NCI-H774 (cell line): Measurements from ENCODE around the gene GANC.
A peak's percentile ranks its signal among the peaks of the same experiment; 100 is the strongest.

Experiments used
- DNase-seq: peaks from one replicate; lab custom pipeline; 2025; lab: John Stamatoyannopoulos, UW

GANC gene

GRCh38 chr15:42348083-42348482 lies 75.1 kb downstream of the GANC start:
- DNase-seq = no peak

GRCh38 chr15:42349186-42349585 lies 76.2 kb downstream of the GANC start:
- DNase-seq = no peak

DNA sequence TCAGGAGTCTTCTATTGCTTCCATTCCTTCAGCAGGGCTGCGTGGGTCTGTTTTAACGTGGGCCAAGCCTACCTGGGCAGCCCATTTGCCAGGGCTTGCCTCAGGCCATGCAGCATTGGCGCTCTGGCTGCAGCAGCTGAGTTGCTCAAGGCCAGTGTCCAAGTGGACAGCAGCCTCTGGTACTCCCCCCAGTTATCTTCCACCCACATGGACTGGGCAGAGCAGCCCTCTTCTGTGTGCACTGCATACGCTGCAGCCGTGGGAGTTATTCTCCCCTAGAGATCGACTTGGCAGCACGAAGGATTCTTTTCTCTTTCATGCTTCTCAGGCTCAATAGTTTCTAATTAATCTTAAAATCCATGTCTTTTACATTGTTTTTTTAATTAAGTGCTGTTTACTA lies 79.4 kb downstream of the GANC start:
- DNase-seq = no peak

GRCh38 chr15:42353061-42353460 lies 80.1 kb downstream of the GANC start:
- no peak for DNase-seq

DNA sequence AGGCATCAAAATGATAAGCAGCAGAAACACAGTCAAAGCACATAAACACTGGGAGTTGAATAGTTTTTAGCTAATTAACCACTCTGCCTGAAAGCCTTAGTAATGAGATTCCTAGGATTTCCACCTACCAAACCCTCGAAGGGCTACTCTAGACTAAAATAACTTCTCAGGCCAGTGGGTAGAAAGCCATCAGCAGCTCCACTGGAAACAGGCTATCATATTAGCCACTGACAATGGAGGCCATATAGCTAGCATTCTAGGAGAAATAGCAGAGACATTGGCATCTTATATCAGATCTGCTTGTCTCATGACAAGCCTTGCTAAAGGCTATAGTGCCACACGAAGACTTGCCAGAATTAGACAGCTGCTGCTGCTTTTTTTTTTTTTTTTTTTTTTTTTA lies 81.8 kb downstream of the GANC start:
- DNase-seq = no peak

- DNase-seq = no peak
Observed at GRCh38 chr15:42355291-42355690, 82.3 kb downstream of the GANC start.

GRCh38 chr15:42356851-42357250 lies 83.8 kb downstream of the GANC start:
- no peak for DNase-seq

GRCh38 chr15:42358141-42358540 lies 85.1 kb downstream of the GANC start:
- DNase-seq = no peak

DNA sequence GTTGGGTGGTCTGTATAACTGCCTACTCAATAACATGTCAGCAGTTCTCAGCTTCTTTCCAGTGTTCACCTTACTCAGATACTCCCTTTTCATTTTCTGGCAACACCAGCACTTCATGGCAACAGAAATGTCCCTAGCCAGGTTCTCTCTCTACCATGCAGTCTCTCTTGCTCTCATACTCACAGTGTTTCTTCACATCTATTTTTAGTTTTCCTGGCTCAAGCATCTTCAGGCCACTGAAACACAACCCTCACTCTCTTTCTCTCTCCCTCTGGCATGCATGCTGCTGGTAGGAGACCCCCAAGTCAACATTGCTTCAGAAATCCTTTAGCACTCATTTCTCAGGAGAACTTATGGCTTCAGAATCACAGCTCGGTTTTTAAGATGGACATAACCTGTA lies 86.2 kb downstream of the GANC start, which contains the start of gene CAPN3:
Gene CAPN3 (plus strand): TSS at position 253 of the 400 bp plus-strand sequence. CDS start 305 bp downstream, outside the sequence.
- DNase-seq = no peak

- no peak for DNase-seq
Observed at GRCh38 chr15:42359985-42360384, 87.0 kb downstream of the GANC start.

GRCh38 chr15:42360535-42361112 lies 87.6 kb downstream of the GANC start:
- DNase-seq = no peak

DNA sequence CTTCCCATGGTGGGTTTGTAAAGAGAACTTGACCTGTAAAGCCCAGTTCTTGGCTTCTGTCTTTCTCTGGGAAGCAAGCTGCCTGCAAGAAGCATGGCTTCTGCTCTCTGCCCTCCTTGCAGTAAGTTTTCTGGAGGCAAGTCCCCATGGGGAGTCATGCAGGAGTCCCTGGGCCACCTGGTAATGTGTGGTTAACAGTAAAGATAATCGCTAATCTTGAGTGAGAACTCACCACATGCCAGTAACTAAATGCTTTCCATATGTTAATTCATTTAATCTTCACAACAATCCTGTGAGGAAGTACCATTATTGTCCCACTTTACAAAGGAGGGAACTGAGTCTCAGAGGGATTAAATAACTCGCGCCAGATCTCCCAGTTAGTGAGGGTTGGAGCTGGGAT lies 90.5 kb downstream of the GANC start:
- no peak for DNase-seq

- DNase-seq = no peak
Observed at GRCh38 chr15:42363942-42364341, 90.9 kb downstream of the GANC start.

DNA sequence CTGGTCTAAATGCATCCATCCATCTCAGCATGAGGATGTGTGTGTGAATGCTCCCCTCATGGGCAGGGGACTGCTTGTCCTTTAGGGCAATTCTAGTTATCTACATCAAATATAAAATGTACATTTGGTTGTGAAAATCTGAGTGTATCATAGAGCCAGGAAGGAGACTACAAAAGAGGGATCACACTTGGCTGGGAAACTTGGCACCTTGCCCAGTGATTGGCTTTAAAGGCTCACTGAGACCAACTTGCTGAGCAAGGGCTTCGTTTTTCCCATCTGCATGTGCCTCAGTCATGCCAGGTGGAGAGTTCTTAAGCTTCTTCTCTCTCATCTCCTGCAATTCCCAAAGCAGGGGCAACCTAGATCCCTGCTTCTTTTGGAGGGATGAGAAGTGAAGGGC lies 91.5 kb downstream of the GANC start:
- DNase-seq = peak; percentile 1

- DNase-seq = no peak
Observed at GRCh38 chr15:42365921-42366550, 93.0 kb downstream of the GANC start.

DNA sequence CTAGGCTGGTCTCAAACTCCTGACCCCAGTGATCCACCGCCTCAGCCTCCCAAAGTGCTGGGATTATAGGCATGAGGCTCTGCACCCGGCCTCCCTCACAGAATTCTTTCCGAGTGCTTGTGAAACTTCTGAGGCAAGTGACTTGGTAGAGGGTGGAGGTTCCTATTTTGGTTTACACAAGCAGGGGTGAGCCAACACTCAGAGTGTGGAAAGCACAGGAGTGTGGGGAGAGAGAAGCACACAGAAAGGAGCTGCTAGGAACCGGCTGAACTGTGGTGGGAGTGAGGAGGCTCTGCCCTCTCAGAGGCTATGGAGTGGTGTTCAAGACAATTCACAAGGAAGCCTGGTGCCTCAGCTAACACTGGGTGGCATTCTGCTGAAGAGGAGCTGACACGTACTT lies 94.0 kb downstream of the GANC start:
- no peak for DNase-seq

GRCh38 chr15:42368096-42368495 lies 95.1 kb downstream of the GANC start:
- no peak for DNase-seq

GRCh38 chr15:42371096-42371495 lies 98.1 kb downstream of the GANC start:
- DNase-seq = no peak

DNA sequence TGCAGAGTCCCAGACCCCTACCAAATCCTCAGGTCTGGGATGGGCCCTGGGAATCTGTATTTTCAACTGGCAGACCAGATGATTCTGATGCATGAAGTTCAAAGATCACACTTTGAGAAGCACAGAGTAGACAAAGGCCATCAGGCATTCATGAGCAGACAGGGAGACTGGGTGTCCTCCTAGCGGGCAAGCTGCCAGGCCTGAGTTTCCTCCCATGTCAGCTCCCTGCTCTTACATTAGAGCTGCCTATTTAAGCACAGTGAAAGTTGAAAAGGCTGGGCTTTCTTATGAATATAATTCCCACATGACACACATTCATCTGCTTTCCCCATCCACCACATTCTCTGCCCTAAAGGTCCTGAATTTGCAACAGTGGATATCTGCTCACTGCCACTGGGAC lies 100.3 kb downstream of the GANC start:
- DNase-seq = no peak

DNA sequence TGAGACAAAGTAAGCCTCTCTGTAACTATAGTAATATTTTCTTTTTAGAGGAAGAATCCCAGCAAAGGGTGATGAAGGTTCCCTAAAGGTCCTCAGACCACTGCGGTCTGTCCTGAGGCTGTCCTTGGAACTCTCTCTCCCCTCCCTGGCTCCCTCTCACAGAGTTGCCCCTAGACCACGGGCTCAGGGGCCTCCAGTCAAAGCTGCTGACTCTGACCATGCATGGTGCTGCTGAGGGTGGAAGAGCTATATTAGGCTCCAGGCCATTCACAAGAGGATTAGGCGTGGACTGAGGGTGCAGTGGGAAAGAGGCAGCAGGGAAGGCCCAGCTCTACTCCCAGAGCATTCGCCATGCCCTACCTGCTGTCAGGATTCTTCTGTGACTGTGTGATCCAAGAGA lies 100.9 kb downstream of the GANC start:
- DNase-seq = no peak

DNA sequence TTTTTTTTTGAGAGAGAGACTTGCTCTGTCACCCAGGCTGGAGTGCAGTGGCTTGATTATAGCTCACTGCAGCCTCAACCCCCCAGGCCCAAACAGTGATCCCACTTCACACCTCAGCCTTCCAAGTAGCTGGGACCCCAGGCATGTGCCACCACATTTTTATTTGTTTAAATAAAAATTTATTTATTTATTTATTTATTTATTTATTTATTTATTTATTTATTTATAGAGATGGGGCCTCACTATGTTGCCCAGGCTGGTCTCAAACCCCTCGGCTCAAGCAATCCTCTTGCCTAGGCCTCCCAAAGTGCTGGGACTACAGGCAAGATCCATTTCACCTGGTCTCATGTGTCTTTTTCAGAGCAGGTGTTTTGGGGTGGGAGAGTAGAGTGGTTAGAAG lies 101.8 kb downstream of the GANC start:
- no peak for DNase-seq

GRCh38 chr15:42375252-42375651 lies 102.3 kb downstream of the GANC start:
- DNase-seq = no peak

GRCh38 chr15:42375941-42376340 lies 102.9 kb downstream of the GANC start:
- DNase-seq = no peak

GRCh38 chr15:42378011-42378410 lies 105.0 kb downstream of the GANC start:
- DNase-seq = no peak
